ENCODE measurements around the gene ITPKA.

GRCh38 chr15:41501191-41501917, 7.7 kb downstream of the ITPKA start:
- no peak for TF ChIP-seq CTCF (IDR thresholded peaks at IDR 0.05)
- no peak for TF ChIP-seq REST (IDR thresholded peaks at IDR 0.05; ENCODE audit: insufficient read depth in 1 of 2, low read depth in 2 of 2, low read length in 1 of 2)
- TF ChIP-seq POLR2AphosphoS5 (IDR thresholded peaks at IDR 0.05; ENCODE audit: low read depth, low read length) = no peak
- TF ChIP-seq SIN3A (IDR thresholded peaks at IDR 0.05; ENCODE audit: borderline replicate concordance, insufficient read depth, low read depth, low read length) = no peak

Data from Panc1 (cell line).